Progenitor cell of endocrine pancreas (in vitro differentiated cells): ENCODE data around the gene LRRFIP1. TPM values are rescaled to one million over a fixed set of nuclear protein-coding genes. Genes with fewer than 3 reads are reported as not detected.

Source experiments
- DNase-seq: peaks from one replicate; pipeline ENCODE4 v3.0.0; 2021; ENCODE audit warnings: low spot score; ENCODE audit not compliant: unreplicated experiment
- H3K27ac Mint-ChIP-seq: 2 replicates; pipeline ENCODE4 v1.8.0; 2021; ENCODE audit warnings: mild to moderate bottlenecking, moderate library complexity, mixed read lengths
- H3K27me3 Mint-ChIP-seq: 2 replicates; pipeline ENCODE4 v1.8.0; 2021; ENCODE audit warnings: mixed read lengths
- H3K36me3 Mint-ChIP-seq: 2 replicates; pipeline ENCODE4 v1.8.0; 2022; ENCODE audit warnings: mixed read lengths; ENCODE audit not compliant: insufficient read depth
- H3K4me1 Mint-ChIP-seq: 2 replicates; pipeline ENCODE4 v1.8.0; 2021; ENCODE audit warnings: low read depth, mixed read lengths
- H3K4me3 Mint-ChIP-seq: 2 replicates; pipeline ENCODE4 v1.8.0; 2021; ENCODE audit warnings: low read depth, mild to moderate bottlenecking, moderate library complexity, mixed read lengths
- H3K9me3 Mint-ChIP-seq: 2 replicates; pipeline ENCODE4 v1.8.0; 2021; ENCODE audit warnings: low read depth, mixed read lengths
- total RNA-seq: library from RNA; stranded (reverse); gene quantifications from 2 replicates; pipeline ENCODE4 v1.2.1, GENCODE V29; 2021
- TF ChIP-seq, protein P1 (sequence below): fragments of 200-600 bp; sonication (generic); IDR thresholded peaks from one replicate; pipeline ENCODE4 v1.5.0; 2021; ENCODE audit warnings: antibody characterized with exemption, mild to moderate bottlenecking; ENCODE audit not compliant: unreplicated experiment

LRRFIP1 gene
- total RNA-seq, 1 donor from 2014 or later: 68.6 TPM

- Mint-ChIP-seq H3K4me1 (peaks cover 16% of the 10 kb centered on the region), H3K27ac (no peak overlapping the region), H3K27me3 (peaks cover 54% of the 10 kb centered on the region), H3K36me3 (no peaks in the 10 kb centered on the region), H3K9me3 (no peaks in the 10 kb centered on the region), H3K4me3 (no peak overlapping the region)
- TF ChIP-seq, protein P1, sequence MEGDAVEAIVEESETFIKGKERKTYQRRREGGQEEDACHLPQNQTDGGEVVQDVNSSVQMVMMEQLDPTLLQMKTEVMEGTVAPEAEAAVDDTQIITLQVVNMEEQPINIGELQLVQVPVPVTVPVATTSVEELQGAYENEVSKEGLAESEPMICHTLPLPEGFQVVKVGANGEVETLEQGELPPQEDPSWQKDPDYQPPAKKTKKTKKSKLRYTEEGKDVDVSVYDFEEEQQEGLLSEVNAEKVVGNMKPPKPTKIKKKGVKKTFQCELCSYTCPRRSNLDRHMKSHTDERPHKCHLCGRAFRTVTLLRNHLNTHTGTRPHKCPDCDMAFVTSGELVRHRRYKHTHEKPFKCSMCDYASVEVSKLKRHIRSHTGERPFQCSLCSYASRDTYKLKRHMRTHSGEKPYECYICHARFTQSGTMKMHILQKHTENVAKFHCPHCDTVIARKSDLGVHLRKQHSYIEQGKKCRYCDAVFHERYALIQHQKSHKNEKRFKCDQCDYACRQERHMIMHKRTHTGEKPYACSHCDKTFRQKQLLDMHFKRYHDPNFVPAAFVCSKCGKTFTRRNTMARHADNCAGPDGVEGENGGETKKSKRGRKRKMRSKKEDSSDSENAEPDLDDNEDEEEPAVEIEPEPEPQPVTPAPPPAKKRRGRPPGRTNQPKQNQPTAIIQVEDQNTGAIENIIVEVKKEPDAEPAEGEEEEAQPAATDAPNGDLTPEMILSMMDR: no peak
- DNase-seq: no peak
Observed at GRCh38 chr2:237600205-237600846, 27.1 kb upstream of the LRRFIP1 start.

- DNase-seq: no peak
- peaks cover 53% of the 10 kb centered on the region for H3K27me3 Mint-ChIP-seq
- H3K27ac Mint-ChIP-seq: no peak overlapping the region
- H3K4me3 Mint-ChIP-seq: no peak overlapping the region
- TF ChIP-seq, protein P1: peak; percentile 34
- H3K9me3 Mint-ChIP-seq: no peaks in the 10 kb centered on the region
- H3K36me3 Mint-ChIP-seq: no peaks in the 10 kb centered on the region
- H3K4me1 Mint-ChIP-seq: peaks cover 16% of the 10 kb centered on the region
Observed at GRCh38 chr2:237601453-237602116, 25.8 kb upstream of the LRRFIP1 start.

GRCh38 chr2:237602409-237602808 lies 25.0 kb upstream of the LRRFIP1 start:
- Mint-ChIP-seq H3K4me3 (no peak overlapping the region), H3K27ac (no peak overlapping the region), H3K4me1 (peaks cover 16% of the 10 kb centered on the region), H3K27me3 (peaks cover 50% of the 10 kb centered on the region), H3K9me3 (no peaks in the 10 kb centered on the region), H3K36me3 (no peaks in the 10 kb centered on the region)
- TF ChIP-seq, protein P1: no peak
- no peak for DNase-seq

DNA sequence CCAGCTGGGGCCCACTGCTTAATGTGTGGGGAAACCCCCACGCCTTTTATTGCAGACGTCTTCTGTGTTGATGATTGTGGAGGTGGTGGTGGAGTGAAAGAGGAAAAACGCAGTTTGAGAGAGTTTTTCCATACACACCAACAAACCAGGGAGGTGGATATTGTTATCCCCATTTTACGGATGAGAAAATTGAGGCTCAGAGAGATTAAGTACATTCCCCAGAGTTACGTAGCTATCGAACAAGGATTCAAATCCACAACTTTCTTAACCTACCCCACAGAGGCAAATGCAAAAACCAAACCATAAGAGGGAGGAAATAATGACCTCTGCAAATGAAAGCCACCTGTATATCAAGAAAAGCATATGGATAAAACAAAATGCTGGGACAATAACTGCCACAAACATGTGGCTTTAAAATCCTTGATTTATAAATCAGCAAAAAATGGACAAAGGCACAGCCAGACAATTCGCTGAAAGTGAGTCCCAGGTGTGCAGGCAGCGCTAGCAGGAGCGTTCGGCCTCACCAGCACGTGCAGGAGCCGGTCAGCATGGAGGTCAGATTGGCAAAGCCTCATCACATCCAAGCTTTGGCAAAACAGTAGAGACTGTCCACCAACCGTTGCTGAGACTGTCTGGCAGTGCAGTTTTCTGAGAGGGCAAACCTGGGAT lies 24.2 kb upstream of the LRRFIP1 start:
- peaks cover 46% of the 10 kb centered on the region for H3K27me3 Mint-ChIP-seq

More for the DNA sequence above, 24.2 kb upstream of the LRRFIP1 start:
- TF ChIP-seq, protein P1: no peak
- Mint-ChIP-seq H3K36me3 (no peaks in the 10 kb centered on the region), H3K4me3 (no peak overlapping the region), H3K9me3 (no peaks in the 10 kb centered on the region), H3K27ac (peak overlapping the region; percentile 62), H3K4me1 (peaks cover 16% of the 10 kb centered on the region)
- DNase-seq: no peak
